AG09319 (cell line): ENCODE data around the gene CRELD2.
A peak's percentile ranks its signal among the peaks of the same experiment; 100 is the strongest.

Experiments used
- DNase-seq: peaks from one replicate; pipeline ENCODE4 v3.0.0-alpha.2; 2010; ENCODE audit warnings: low read depth; ENCODE audit errors: extremely low read depth
- CTCF ChIP-seq: IDR thresholded peaks from 2 replicates; pipeline ENCODE4 v1.5.1; 2011; ENCODE audit warnings: low read depth, mild to moderate bottlenecking, inconsistent platforms, low read length, moderate library complexity

Gene CRELD2

GRCh38 chr22:49928555-49929210, 10.2 kb downstream of the CRELD2 start:
- DNase-seq, result no peak
- TF ChIP-seq CTCF, result no peak

GRCh38 chr22:49929211-49929979, 11.0 kb downstream of the CRELD2 start:
- peak; percentile 31 for TF ChIP-seq CTCF
- DNase-seq, result no peak

- DNase-seq, result no peak
- no peak for TF ChIP-seq CTCF
Observed at GRCh38 chr22:49929994-49930575, 11.7 kb downstream of the CRELD2 start.

GRCh38 chr22:49930596-49931412, 12.4 kb downstream of the CRELD2 start:
- no peak for DNase-seq
- TF ChIP-seq CTCF, result peak; percentile 53

GRCh38 chr22:49933236-49934159, 15.1 kb downstream of the CRELD2 start:
- TF ChIP-seq CTCF, result no peak

GRCh38 chr22:49934160-49934890, 15.9 kb downstream of the CRELD2 start:
- DNase-seq, result no peak
- TF ChIP-seq CTCF, result no peak

More at GRCh38 chr22:49933236-49934159, 15.1 kb downstream of the CRELD2 start:
- DNase-seq, result no peak
